Calu3 (cell line): ENCODE results near the gene DDN. TPM values are rescaled to one million over a fixed set of nuclear protein-coding genes. Genes with fewer than 3 reads are reported as not detected.

ENCODE experiments used
- BruUV-seq: library from RNA; stranded (reverse); fragments of 400-500 nt; replicated peaks from 2 replicates; lab custom pipeline; 2021; lab: Mats Ljungman, UMichigan
- CTCF ChIA-PET: fragments of 300-600 bp; sonication (Branson Sonifier 250); formaldehyde crosslinking; loops from one replicate; lab custom pipeline; 2022; ENCODE audit warnings: antibody characterized with exemption; lab: Charles Lee
- DNase-seq: peaks from one replicate; pipeline ENCODE4 v3.0.0; 2022
- H3K27ac Mint-ChIP-seq: one replicate; pipeline ENCODE4 v1.8.0; 2022; ENCODE audit warnings: mixed read lengths; ENCODE audit not compliant: unreplicated experiment
- H3K27me3 Mint-ChIP-seq: one replicate; pipeline ENCODE4 v1.8.0; 2022; ENCODE audit warnings: mixed read lengths; ENCODE audit not compliant: unreplicated experiment
- H3K36me3 Mint-ChIP-seq: one replicate; pipeline ENCODE4 v1.8.0; 2022; ENCODE audit warnings: mild to moderate bottlenecking, moderate library complexity, mixed read lengths; ENCODE audit not compliant: insufficient read depth, unreplicated experiment
- H3K4me1 Mint-ChIP-seq: one replicate; pipeline ENCODE4 v1.8.0; 2022; ENCODE audit warnings: mild to moderate bottlenecking, low read depth, mixed read lengths; ENCODE audit not compliant: unreplicated experiment
- H3K4me3 Mint-ChIP-seq: one replicate; pipeline ENCODE4 v1.8.0; 2022; ENCODE audit warnings: mild to moderate bottlenecking, low read depth, moderate library complexity, mixed read lengths; ENCODE audit not compliant: unreplicated experiment
- H3K9me3 Mint-ChIP-seq: one replicate; pipeline ENCODE4 v1.8.0; 2022; ENCODE audit warnings: low read depth, mixed read lengths; ENCODE audit not compliant: unreplicated experiment
- CTCF ChIP-seq: fragments of 200-600 bp; IDR thresholded peaks from one replicate; pipeline ENCODE4 v1.8.0; 2022; ENCODE audit warnings: antibody characterized with exemption; ENCODE audit not compliant: unreplicated experiment
- intact Hi-C: fragments of 100-400 bp; cut with micrococcal nuclease; formaldehyde crosslinking; loops from one replicate; pipeline ENCODE4 v1.10.0; 2022; ENCODE audit not compliant: unreplicated experiment
- total RNA-seq: library from RNA; stranded (reverse); gene quantifications from 2 replicates; pipeline ENCODE4 v1.2.3, GENCODE V29; 2022

Gene DDN
- total RNA-seq, 1 experiment from 2014 or later: 0.21 TPM

- DNase-seq: no peak
- Mint-ChIP-seq H3K4me1 (peaks cover 46% of the 10 kb centered on the region), H3K9me3 (no peaks in the 10 kb centered on the region), H3K4me3 (peak overlapping the region; percentile 61), H3K27me3 (peaks cover 100% of the 10 kb centered on the region), H3K27ac (peak overlapping the region; percentile 48), H3K36me3 (peaks cover 17% of the 10 kb centered on the region)
- intact Hi-C loops: no loop called here
- TF ChIP-seq CTCF: no peak
- CTCF ChIA-PET: interaction anchor here (0.7 to 2.6 kb wide), 2 partner anchors 38 to 129 kb away, joined by 4 to 10 read pairs; partner anchors contain the start of gene DDX23
- BruUV-seq: no TSS peak
These were observed 17.4 kb downstream of the DDN start for GRCh38 chr12:48981757-48982157.

GRCh38 chr12:48980953-48981756 is 18.0 kb downstream of the DDN start:
- Mint-ChIP-seq H3K27me3 (peaks cover 100% of the 10 kb centered on the region), H3K36me3 (peaks cover 17% of the 10 kb centered on the region), H3K4me1 (peaks cover 46% of the 10 kb centered on the region), H3K27ac (peak overlapping the region; percentile 48), H3K9me3 (no peaks in the 10 kb centered on the region), H3K4me3 (peak overlapping the region; percentile 61)
- no peak for TF ChIP-seq CTCF
- intact Hi-C loops: no loop called here
- BruUV-seq: no TSS peak
- DNase-seq: no peak
- CTCF ChIA-PET: interaction anchor here (0.7 to 2.6 kb wide), 3 partner anchors 38 to 129 kb away, joined by 3 to 10 read pairs (median 4); partner anchors contain the start of gene DDX23

GRCh38 chr12:48980389-48980952 is 18.7 kb downstream of the DDN start:
- Mint-ChIP-seq H3K36me3 (peaks cover 17% of the 10 kb centered on the region), H3K27me3 (peaks cover 100% of the 10 kb centered on the region), H3K27ac (no peak overlapping the region), H3K4me3 (peak overlapping the region; percentile 61), H3K4me1 (peaks cover 46% of the 10 kb centered on the region), H3K9me3 (no peaks in the 10 kb centered on the region)
- no peak for TF ChIP-seq CTCF
- CTCF ChIA-PET: interaction anchor here (1.3 to 3.1 kb wide), 3 partner anchors 7 to 128 kb away, joined by 3 to 12 read pairs (median 10); partner anchors contain the start of gene DDX23
- DNase-seq: no peak
- no TSS peak for BruUV-seq
- intact Hi-C loops: no loop called here

- intact Hi-C loops: loop anchor here (10.0 kb wide), 1 partner anchor 125 kb away; the partner anchor contains the start of gene DDX23
- Mint-ChIP-seq H3K4me3 (peak overlapping the region; percentile 61), H3K27ac (no peak overlapping the region), H3K27me3 (peaks cover 100% of the 10 kb centered on the region), H3K9me3 (no peaks in the 10 kb centered on the region), H3K36me3 (peaks cover 17% of the 10 kb centered on the region), H3K4me1 (peaks cover 46% of the 10 kb centered on the region)
- no peak for DNase-seq
- no TSS peak for BruUV-seq
- CTCF ChIA-PET: interaction anchor here (1.3 to 3.1 kb wide), 3 partner anchors 8 to 127 kb away, joined by 3 to 12 read pairs (median 10); partner anchors contain the start of gene DDX23
- TF ChIP-seq CTCF: no peak
These were observed 19.4 kb downstream of the DDN start for GRCh38 chr12:48979602-48980388.
